Suprapubic skin (tissue), 4 donors: Measurements from ENCODE around the gene DUSP7. TPM values are rescaled to one million over a fixed set of nuclear protein-coding genes. Genes with fewer than 3 reads are reported as not detected.

Source experiments
- DNase-seq, 2 donors: peaks; one replicate each; pipeline ENCODE4 v3.0.0-alpha.2; 2019; ENCODE audit warnings: low spot score in 2 of 2
- H3K27ac ChIP-seq: fragments of 200-600 bp; sonication (generic); one replicate; pipeline ENCODE4 v1.5.1; 2019
- H3K27me3 ChIP-seq: fragments of 200-600 bp; sonication (generic); one replicate; pipeline ENCODE4 v1.5.1; 2019
- H3K36me3 ChIP-seq: fragments of 200-600 bp; sonication (generic); one replicate; pipeline ENCODE4 v1.5.1; 2019
- H3K4me1 ChIP-seq: fragments of 200-600 bp; sonication (generic); one replicate; pipeline ENCODE4 v1.5.1; 2019
- H3K4me3 ChIP-seq: fragments of 200-600 bp; sonication (generic); one replicate; pipeline ENCODE4 v1.5.1; 2019; ENCODE audit warnings: mild to moderate bottlenecking
- H3K9me3 ChIP-seq: fragments of 200-600 bp; sonication (generic); one replicate; pipeline ENCODE4 v1.5.1; 2019
- EP300 ChIP-seq: sonication (generic); formaldehyde crosslinking; IDR thresholded peaks from one replicate; pipeline ENCODE4 v1.6.1; 2017; ENCODE audit warnings: antibody characterized with exemption
- POLR2A ChIP-seq, 2 donors: fragments of 450-650 bp; IDR thresholded peaks; one replicate each; pipeline ENCODE4 v1.6.1; 2017; ENCODE audit warnings: antibody characterized with exemption in 2 of 2, mild to moderate bottlenecking in 2 of 2, moderate library complexity in 2 of 2
- POLR2AphosphoS5 ChIP-seq, 3 donors: sonication (generic); formaldehyde crosslinking; IDR thresholded peaks; one replicate each; pipeline ENCODE4 v1.6.1; 2017; ENCODE audit warnings: antibody characterized with exemption in 3 of 3
- WGBS: methylation state at CpG from one replicate; pipeline ENCODE4 v1.1.5; 2018; 5-methylcytosine and 5-hydroxymethylcytosine counted together
- total RNA-seq, 4 donors: library from RNA; depleted of rRNA; stranded (reverse); fragments of >200 nt; gene quantifications; one replicate each; pipeline ENCODE4 v1.1.0, GENCODE V29; 2016
- TF ChIP-seq, protein P1 (sequence below), 2 donors: fragments of 200-600 bp in 1 of 2; fragments of 450-650 bp in 1 of 2; sonication (generic) in 1 of 2; IDR thresholded peaks; one replicate each; pipeline ENCODE4 v1.5.1; 2016 to 2019; ENCODE audit warnings: antibody characterized with exemption in 2 of 2, mild to moderate bottlenecking in 1 of 2, moderate library complexity in 1 of 2

DUSP7 gene
- total RNA-seq, 4 donors from 2014 or later, result 91.1 to 190 (median 146) TPM

DNA sequence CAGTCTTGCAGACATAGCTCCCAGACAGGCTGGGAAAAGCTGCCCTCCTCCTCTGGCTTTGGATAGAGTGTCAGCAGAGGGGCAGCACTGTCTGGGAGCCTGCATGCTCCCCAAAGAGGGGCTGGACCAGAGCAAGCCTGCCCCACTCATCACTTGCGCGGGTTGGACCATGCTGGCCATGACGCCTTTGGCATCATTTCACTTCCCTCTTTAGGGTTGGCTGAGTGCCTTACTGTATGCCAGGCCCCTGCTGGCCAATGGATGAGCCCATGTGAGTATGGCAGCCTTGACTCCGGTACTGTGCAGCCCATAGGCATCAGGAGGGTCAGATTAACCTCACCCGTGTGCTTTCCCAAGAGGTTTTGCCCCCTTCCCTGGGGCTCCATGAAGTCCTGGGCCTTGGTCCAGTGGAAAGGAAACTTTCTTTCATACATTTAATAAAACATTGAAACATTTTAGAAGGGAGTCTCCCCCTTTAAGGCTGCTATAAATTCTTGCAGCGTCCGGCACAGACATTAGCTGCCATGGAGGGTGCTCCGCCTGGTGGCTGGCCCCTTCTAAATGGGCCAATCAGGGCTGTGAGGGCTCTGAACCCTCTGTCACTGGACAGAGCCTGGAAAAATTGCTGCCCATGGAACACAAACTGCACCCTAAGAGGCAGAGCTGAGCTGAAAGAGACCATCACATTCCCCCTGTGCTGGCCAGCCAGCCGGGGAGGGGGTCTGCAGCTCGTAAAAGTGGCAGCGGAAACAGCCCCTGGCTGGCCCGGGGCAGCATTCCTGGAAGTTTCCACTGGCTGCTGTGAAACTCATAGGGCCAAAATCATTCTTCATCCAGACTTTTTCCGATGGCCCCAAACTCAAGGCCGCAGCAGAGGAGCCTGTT is 20.8 kb upstream of the DUSP7 start:
- Histone ChIP-seq H3K4me1 (peaks cover 4% of the 10 kb centered on the region), H3K36me3 (no peaks in the 10 kb centered on the region), H3K4me3 (no peak overlapping the region), H3K27me3 (no peaks in the 10 kb centered on the region), H3K27ac (no peak overlapping the region), H3K9me3 (no peaks in the 10 kb centered on the region)
- TF ChIP-seq, protein P1, sequence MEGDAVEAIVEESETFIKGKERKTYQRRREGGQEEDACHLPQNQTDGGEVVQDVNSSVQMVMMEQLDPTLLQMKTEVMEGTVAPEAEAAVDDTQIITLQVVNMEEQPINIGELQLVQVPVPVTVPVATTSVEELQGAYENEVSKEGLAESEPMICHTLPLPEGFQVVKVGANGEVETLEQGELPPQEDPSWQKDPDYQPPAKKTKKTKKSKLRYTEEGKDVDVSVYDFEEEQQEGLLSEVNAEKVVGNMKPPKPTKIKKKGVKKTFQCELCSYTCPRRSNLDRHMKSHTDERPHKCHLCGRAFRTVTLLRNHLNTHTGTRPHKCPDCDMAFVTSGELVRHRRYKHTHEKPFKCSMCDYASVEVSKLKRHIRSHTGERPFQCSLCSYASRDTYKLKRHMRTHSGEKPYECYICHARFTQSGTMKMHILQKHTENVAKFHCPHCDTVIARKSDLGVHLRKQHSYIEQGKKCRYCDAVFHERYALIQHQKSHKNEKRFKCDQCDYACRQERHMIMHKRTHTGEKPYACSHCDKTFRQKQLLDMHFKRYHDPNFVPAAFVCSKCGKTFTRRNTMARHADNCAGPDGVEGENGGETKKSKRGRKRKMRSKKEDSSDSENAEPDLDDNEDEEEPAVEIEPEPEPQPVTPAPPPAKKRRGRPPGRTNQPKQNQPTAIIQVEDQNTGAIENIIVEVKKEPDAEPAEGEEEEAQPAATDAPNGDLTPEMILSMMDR (IDR thresholded peaks at IDR 0.05), result no peak
- TF ChIP-seq EP300 (no peak), POLR2AphosphoS5 (IDR thresholded peaks at IDR 0.05) (no peak)
- WGBS, result 58% methylated on average over 14 of the region's 14 CpGs
- no peak for DNase-seq

DNA sequence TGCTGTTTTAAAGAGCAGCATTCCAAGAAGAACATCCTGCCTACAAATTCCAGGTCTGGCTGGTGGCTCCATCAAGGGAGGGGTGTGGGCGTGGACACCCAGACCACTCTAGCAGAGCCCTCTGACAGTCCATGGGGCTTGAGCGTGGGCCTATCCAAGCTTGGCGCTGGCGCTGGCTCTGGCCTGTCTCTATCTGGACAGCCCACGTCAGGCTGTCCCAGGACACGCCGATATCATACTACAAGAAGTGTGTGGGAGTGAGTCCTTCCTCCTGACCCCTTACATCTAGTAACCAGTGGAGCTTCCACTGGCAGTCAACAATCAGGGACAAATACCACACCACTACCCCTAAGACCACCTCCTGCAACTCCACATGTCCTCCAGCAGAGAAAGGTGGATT is 17.1 kb upstream of the DUSP7 start:
- Histone ChIP-seq H3K4me3 (no peak overlapping the region), H3K4me1 (peaks cover 37% of the 10 kb centered on the region), H3K27me3 (no peaks in the 10 kb centered on the region), H3K36me3 (no peaks in the 10 kb centered on the region), H3K9me3 (no peaks in the 10 kb centered on the region), H3K27ac (no peak overlapping the region)
- 83% methylated on average over 3 of the region's 7 CpGs for WGBS
- DNase-seq, result no peak
- TF ChIP-seq, protein P1 (IDR thresholded peaks at IDR 0.05), result no peak
- TF ChIP-seq POLR2A (IDR thresholded peaks at IDR 0.05) (no peak), EP300 (no peak), POLR2AphosphoS5 (IDR thresholded peaks at IDR 0.05) (no peak)

DNA sequence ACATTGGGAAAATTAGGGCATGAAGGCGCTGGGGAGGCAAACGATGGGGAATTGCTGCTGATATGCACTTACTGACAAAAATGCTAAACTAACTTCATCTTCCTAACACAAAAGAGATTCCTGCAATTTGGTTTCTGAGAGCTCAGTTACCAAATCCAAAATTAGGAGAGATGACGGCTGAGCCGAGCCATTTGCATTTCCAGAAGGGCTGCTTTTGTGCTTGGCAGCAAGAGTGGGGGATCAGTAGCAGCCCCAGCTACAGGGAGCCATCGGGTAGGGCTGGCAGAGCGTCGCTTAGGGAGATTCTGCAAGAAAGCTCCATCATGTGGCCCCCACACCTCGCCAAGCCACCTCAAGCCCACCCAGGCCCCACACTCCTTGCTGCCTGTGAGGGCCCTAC is 16.1 kb upstream of the DUSP7 start:
- Histone ChIP-seq H3K27ac (no peak overlapping the region), H3K27me3 (no peaks in the 10 kb centered on the region), H3K4me3 (no peak overlapping the region), H3K36me3 (no peaks in the 10 kb centered on the region), H3K4me1 (peaks cover 48% of the 10 kb centered on the region), H3K9me3 (no peaks in the 10 kb centered on the region)
- WGBS, result 92% methylated on average over 7 of the region's 8 CpGs
- no peak for DNase-seq
- TF ChIP-seq POLR2A (IDR thresholded peaks at IDR 0.05), result no peak
- TF ChIP-seq, protein P1 (IDR thresholded peaks at IDR 0.05), result no peak
- TF ChIP-seq EP300, result no peak
- TF ChIP-seq POLR2AphosphoS5 (IDR thresholded peaks at IDR 0.05), result no peak

DNA sequence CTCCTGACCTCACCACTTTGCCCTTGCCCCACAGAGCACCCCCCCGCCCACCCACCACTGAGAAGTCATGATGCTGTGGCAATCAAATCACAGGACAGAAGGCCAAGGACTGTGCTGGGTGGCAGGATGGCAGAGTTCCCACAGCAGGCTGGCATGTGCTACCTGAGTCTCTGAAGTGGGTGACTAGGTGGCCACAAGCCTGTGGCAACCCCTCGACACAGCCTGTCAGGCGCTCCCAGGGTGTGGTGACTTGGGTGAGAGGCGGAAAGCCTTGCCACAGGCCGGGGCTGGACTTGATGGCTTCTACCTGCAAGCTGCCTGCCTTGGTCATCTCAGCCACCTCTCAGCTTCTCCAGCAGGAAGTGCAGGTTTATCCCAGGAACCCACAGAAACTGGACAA is 15.6 kb upstream of the DUSP7 start:
- peaks cover 52% of the 10 kb centered on the region for H3K4me1 ChIP-seq
- 70% methylated on average over 4 of the region's 5 CpGs for WGBS
- no peak overlapping the region for H3K27ac ChIP-seq

More for the DNA sequence above, 15.6 kb upstream of the DUSP7 start:
- Histone ChIP-seq H3K9me3 (no peaks in the 10 kb centered on the region), H3K27me3 (no peaks in the 10 kb centered on the region), H3K4me3 (no peak overlapping the region), H3K36me3 (no peaks in the 10 kb centered on the region)
- no peak for TF ChIP-seq POLR2A (IDR thresholded peaks at IDR 0.05)
- no peak for TF ChIP-seq POLR2AphosphoS5 (IDR thresholded peaks at IDR 0.05)
- TF ChIP-seq EP300, result no peak
- TF ChIP-seq, protein P1 (IDR thresholded peaks at IDR 0.05), result no peak
- no peak for DNase-seq
